Subcutaneous adipose tissue (tissue), 4 donors: Measurements from ENCODE around the gene MZB1. TPM values are rescaled to one million over a fixed set of nuclear protein-coding genes. Genes with fewer than 3 reads are reported as not detected.

Experiments used
- CTCF ChIP-seq: fragments of 450-650 bp; IDR thresholded peaks from one replicate; pipeline ENCODE4 v1.5.1; 2016; ENCODE audit warnings: low read depth, mild to moderate bottlenecking, control low read depth, antibody characterized with exemption, moderate library complexity
- total RNA-seq, 4 donors: library from RNA; depleted of rRNA; stranded (reverse); fragments of >200 nt; gene quantifications; one replicate each; pipeline ENCODE4 v1.1.0, GENCODE V29; 2016

The MZB1 gene
- total RNA-seq, 4 donors from 2014 or later = 2.1 TPM; not detected in 3

GRCh38 chr5:139394123-139394653, 4.5 kb upstream of the MZB1 start:
- no peak for TF ChIP-seq CTCF

GRCh38 chr5:139393497-139394122, 3.9 kb upstream of the MZB1 start:
- TF ChIP-seq CTCF = no peak

GRCh38 chr5:139392678-139393496, 3.2 kb upstream of the MZB1 start:
- TF ChIP-seq CTCF = no peak

- no peak for TF ChIP-seq CTCF
Observed at GRCh38 chr5:139392324-139392677, 2.6 kb upstream of the MZB1 start.

- TF ChIP-seq CTCF = no peak
Observed at GRCh38 chr5:139391570-139392323, 2.0 kb upstream of the MZB1 start.

GRCh38 chr5:139390639-139391569, 1.2 kb upstream of the MZB1 start:
- no peak for TF ChIP-seq CTCF
